Suprapubic skin (tissue), 4 donors: ENCODE results near the gene CYP2J2.

ENCODE experiments used
- CTCF ChIP-seq, 2 donors: fragments of 200-600 bp in 1 of 2; fragments of 450-650 bp in 1 of 2; sonication (generic) in 1 of 2; IDR thresholded peaks; one replicate each; pipeline ENCODE4 v1.5.1; 2016 to 2019; ENCODE audit warnings: antibody characterized with exemption in 2 of 2, mild to moderate bottlenecking in 1 of 2, moderate library complexity in 1 of 2
- POLR2A ChIP-seq, 2 donors: fragments of 450-650 bp; IDR thresholded peaks; one replicate each; pipeline ENCODE4 v1.6.1; 2017; ENCODE audit warnings: antibody characterized with exemption in 2 of 2, mild to moderate bottlenecking in 2 of 2, moderate library complexity in 2 of 2
- POLR2AphosphoS5 ChIP-seq, 3 donors: sonication (generic); formaldehyde crosslinking; IDR thresholded peaks; one replicate each; pipeline ENCODE4 v1.6.1; 2017; ENCODE audit warnings: antibody characterized with exemption in 3 of 3

GRCh38 chr1:59901770-59902388 is 24.7 kb downstream of the CYP2J2 start:
- TF ChIP-seq CTCF (IDR thresholded peaks at IDR 0.05): no peak
- no peak for TF ChIP-seq POLR2A (IDR thresholded peaks at IDR 0.05)
- TF ChIP-seq POLR2AphosphoS5 (IDR thresholded peaks at IDR 0.05): no peak
